HG03439 (cell line): ENCODE results near the gene ZC3H13.

Source experiments
- ATAC-seq: cut with Tn5 transposase; IDR thresholded peaks from one replicate; pipeline ENCODE4 v1.9.1; 2021; ENCODE audit warnings: mild to moderate bottlenecking, moderate library complexity; ENCODE audit not compliant: unreplicated experiment

Gene ZC3H13

DNA sequence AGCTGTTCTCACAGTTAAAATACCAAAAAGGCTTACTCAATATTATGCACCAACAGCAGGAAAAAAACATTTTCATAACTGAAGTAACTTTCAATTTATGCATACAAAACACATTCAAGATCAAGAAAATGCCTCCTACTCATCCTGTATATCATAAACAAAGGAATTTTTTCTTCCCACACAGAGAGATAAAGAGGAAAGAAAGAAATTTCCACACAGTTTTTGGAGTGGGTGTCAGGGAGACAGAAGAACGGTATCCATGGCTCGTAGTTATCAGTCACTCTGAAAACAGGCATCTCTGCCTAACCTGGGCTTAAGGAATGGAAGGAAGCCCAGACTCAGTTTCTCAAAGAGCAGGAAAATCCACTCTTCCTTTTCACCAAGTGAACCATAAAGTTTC lies 108.6 kb downstream of the ZC3H13 start:
- ATAC-seq = no peak

DNA sequence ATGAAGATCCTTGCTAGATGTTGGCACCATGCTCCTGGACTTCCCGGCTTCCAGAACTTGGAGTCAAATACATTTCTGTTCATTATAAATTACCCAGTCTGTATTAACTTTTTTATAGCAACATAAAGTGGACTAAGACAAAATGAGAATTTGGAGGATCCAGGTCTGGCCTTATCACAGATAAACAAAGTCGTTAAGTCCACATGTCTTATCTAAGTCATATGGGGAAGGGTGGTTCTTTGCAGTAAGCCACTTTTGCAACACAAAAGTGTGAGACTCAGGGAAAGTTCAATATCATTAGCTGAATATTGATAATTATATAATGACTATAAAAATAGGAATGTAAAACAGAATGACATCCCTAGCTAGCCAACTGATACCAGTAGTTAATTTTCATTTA lies 109.4 kb downstream of the ZC3H13 start:
- no peak for ATAC-seq

DNA sequence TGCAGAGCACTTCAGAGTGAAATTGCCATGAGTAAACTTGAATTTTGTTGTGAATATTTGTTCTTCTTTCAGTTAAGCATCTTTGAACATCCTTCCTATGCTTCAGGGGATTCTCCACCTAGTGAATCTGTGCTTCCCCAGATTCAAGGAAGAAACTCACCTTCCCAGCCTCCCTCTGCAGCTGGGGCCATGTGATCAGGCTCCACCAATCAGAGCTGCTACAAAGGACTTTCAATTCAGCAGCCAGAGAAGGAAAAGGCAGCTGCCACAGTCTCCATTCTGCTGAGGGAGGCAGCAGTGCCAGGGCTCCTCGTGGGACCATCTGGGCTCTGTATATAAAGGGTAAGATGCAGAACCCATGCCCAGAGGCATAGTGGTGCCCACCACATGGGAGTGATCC lies 111.3 kb downstream of the ZC3H13 start:
- no peak for ATAC-seq

DNA sequence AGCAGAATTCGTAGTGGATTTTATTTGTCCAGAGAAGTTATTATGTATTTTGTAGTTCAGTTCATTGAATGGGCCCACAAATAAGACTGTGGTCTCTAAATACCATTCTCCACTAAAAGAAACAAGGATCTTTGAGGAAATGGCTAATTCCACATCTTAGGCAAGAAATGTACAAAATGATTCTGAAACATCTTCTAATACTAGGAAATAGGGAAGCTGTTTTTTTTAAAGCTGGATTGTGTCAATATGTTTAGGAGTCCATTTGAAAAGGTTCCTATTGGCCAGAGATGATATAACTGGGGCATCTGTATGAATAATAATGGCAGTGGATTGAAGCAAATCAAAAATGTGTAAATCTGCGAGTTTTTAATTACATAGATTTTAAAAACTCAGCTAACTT lies 112.5 kb downstream of the ZC3H13 start:
- no peak for ATAC-seq

DNA sequence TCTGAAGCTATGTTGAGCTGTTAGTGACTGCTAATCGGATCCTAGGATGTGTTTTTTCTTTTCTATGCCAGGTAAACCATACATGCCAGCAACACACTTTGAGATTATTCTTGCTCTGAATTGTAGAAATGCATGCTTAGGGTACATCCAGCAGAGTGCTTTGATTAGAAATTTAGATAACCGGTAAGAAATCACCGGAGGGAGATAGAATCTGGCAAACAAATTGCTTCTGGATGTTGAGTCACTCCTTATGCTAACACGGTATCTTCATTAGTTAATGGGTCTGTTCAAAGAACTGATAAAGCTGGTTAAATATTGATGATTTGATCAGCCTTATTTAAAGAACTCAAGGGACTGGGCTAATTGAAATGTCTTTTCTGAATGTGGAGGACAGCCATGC lies 115.9 kb downstream of the ZC3H13 start:
- no peak for ATAC-seq

DNA sequence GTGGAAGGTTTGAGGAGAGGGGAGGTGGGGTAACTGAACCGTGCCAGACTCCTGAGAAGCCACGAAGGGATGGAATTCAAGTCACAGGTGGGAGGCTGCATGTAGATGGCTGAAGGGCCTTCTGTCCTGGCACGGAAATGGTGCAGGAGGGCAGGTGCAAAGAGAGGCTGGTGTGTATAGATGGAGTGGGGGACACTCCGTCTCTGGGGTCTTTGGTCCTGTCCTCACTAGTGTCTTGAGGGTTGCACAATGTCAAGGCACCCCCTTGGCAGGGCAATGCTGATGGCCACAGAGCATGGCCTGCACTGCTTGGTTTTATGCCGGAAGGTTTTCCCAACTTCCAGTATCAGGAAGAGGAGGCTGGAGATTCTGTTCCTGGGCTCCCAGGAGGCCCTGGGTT lies 118.3 kb downstream of the ZC3H13 start:
- no peak for ATAC-seq

DNA sequence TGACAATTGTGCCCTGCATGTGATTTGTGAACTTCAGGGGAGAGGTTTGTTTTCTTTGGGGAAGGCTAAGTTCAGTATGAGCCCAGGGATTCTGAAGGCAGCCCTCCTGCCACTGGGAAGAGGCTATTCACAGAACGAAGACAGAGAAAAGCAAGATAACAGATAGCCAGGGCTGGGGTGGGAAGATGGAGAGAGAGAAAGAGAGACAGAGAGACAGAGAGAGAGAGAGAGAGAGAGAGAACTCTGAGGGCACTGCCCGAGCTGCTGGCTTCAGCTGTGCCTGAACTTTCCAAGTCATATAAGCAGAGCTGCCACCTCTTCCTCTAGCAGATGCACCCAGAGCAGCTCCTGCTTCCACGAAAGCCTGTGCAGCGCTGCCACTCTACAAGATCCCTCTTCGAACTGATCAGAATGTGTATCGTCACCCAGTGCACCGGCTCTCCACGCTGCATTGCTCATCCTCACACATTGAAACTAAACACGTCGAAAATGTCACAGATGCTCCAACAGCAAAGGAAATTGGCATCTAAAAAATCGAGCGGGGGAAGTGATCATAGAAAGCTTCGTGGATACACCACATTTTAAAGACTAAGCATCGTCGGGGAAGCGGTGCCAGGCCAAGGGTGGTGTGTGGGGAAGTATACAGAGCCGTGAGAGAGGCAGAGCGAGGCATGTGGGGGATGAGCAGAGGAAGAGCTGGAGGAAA lies 119.2 kb downstream of the ZC3H13 start:
- ATAC-seq = no peak

DNA sequence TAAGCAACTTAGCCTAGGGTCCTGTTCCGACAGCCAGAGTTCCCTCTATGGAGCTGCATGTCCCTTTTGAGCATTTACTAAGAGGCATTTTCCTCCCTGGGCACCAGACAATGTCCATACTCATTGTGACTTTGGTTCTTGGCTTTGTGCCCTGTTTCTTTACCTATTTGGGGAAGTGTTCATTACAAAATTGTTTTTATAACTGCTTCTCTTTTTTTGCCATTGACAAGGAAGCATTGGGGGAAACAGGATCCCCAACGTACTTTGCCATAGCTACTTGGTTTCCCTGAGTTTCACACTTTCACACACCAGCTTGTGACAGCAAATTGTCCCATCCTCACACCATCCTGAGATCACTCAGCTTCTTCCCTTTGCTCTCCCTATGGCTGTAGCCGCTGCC lies 119.9 kb downstream of the ZC3H13 start:
- ATAC-seq = no peak

DNA sequence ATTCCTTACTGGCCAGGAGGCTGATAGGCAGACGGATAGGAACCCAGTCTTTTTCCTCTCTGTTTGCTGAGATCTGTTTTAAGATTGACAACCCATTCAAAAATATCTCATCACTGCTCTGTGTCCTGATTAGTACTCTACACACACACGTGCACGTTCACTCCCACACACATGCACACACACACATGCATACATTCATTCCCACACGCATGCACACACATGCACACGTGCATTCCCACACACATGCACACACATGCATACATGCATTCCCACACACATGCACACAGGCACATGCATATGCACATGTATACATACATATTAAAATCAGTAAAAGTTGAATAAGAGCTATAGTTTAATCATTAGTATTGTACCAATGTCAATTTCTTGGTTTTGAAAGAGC lies 120.4 kb downstream of the ZC3H13 start:
- no peak for ATAC-seq

DNA sequence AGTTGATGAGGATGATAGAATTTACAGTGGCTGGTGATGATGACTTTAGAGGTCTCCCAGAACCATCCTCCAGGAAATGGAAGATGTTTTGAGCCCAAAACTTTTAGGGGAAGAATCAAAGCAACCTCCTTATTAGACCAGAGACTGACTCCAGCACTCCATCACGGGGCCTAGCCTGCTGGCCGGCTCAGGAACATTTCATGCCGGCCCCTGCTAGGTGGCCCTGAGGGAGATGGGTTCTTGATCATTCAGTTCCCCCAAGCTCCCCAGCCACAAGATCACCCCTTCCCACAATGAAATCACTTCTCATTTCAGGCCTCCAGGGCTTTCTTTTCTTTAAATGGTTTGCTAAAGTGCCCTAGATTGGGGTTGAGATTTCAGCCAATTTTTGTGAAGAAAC lies 121.3 kb downstream of the ZC3H13 start:
- no peak for ATAC-seq

DNA sequence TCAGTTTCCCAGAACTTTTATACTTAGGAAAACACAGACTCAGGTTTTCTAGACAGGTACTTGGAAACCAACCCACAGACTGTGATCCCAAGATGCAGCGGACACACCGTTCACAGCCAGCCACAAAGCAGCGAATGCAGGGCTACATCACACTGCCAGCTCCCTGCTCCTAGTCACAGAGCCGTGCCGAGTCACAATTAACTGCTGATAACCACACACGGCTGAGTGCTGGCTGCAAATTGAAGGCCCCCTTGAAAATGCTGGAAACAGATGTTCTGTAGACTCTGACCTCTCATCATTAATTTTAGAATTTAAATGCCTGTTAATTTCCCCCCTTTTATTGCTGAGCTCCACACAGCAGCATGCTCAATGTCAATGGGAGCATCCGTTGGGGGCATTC lies 122.4 kb downstream of the ZC3H13 start:
- no peak for ATAC-seq

DNA sequence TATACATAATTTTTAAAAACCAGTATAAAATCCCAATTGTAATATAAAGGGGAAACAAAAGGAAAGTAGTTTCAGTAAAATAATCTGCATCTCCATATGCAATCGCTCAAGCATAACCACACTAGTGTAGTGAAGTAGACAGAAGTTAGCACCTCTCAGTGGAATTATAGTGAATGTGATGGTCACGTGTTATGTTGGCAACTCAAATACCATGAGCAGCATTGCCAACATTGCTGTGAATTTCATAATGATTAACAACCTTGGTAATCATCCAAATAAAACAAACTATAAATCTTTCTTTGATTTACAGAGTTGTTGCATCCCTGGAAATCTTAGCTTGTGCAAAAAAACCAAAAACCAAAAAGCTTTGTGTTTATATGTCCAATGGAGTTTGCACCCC lies 123.7 kb downstream of the ZC3H13 start:
- no peak for ATAC-seq

DNA sequence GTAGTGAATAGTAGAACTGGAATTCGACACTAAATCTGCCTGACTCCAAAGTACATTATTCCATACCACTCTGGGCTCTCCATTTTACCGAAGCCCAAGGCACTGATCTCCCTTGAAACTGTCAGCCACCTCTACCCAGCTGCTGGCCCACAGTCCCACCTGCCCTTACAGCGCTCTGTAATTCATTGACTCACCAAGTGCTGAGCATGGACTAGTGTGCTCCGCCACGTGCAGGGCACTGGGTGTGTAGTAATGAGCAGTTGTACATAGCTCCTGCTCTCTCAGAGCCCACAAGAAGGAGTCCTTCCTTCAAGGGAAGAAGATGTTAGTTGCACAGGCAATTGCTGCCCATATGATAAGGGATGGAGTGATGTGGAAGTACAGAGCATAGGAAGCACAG lies 124.4 kb downstream of the ZC3H13 start:
- no peak for ATAC-seq

DNA sequence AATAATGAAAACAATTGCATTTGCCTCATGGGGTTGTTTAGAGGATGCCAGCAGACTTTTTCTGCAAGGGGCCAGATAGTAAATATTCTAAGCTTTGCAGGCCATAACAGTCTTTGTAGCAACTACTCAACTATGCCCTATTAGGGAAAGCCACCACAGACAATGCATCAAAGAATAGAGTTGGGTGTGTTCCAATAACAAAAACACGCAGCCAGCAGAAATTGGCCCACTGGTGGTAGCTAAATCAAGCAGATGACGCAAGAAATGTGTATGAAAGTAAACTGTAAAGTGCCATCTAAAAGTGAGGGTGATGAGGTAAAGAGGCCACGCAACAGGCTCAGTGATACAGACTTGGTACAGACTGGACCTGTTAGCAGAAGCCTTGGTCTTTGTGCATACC lies 125.8 kb downstream of the ZC3H13 start:
- ATAC-seq = no peak

DNA sequence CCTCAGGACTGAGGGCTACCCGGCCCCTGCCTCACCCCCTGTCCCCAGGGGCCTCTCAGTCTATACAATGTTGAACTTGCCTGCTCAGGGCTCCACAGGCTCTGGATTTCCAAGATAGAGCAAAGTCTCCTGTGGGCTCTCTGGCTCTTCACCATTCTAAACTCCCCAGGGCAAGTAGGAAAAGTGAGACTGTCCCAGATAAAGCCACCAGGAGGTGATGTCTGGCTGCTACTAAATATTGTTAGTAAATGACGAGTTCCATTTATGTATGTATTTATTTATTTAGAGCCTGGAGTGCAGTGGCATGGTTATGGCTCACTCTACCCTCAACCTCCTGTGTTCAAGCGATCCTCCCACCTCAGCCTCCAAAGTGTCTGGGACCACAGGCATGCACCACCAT lies 127.4 kb downstream of the ZC3H13 start:
- ATAC-seq = no peak

DNA sequence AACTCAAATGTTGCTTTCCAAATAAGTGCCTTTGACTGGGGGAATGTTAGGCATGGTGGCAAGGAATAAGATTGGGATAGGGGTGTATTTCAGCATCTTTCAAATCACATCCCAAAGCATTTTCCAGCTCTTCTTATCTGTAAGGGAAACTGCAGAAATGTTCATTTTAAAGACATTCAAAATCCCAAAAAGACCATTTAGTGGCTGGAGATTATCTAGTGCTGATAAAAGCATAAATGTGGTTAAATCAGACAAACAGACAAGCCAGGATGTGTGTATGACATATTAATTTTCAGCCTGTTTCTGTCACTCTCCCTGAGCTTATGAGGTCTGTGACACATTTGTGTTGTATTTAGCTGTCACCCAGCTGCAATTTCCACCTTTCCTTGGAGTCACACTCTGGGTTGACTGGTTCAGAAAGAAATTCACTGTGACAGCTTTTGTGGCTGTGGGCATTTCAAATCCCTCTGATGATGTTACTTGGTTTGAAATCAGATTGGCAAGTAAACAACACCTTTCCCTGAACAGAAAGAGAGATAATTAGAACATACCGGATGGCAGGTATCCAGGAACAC lies 131.3 kb downstream of the ZC3H13 start:
- no peak for ATAC-seq

DNA sequence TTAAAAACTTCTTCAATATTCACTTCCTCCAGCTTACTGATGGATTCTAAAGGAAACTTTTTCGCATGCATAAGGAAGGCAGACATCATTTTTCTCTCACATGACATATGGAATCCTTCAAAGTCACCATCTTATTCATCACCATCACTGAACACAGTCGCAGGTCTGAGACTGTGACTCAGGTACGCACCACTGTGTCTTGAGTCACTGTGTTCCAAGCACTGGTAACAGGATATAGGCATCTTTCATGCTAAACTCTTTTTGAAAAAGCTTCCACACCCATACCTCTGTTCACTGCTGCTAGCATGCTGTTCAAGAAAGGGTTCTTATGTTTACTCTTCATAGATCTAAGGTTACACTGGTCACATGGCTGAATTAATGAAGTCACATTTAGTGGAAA lies 133.9 kb downstream of the ZC3H13 start:
- ATAC-seq = no peak

DNA sequence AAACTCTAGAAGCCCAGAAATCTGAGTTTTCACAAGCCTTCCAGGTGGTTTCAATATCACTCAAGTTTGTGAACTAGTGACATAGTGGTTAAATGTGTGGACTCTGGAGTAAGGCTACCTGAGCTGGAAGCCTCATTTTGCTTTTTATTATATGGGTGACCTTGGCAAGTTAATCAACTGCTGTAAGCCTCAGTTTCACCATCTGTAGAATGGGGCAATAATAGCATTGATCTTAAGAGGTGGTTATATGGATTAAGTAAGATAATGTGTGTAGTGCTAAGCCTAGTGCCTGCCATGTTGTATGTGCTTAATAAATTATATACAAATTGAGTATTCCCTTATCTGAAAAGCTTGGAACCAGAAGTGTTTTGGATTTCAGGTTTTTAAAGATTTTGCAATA lies 135.5 kb downstream of the ZC3H13 start:
- no peak for ATAC-seq

DNA sequence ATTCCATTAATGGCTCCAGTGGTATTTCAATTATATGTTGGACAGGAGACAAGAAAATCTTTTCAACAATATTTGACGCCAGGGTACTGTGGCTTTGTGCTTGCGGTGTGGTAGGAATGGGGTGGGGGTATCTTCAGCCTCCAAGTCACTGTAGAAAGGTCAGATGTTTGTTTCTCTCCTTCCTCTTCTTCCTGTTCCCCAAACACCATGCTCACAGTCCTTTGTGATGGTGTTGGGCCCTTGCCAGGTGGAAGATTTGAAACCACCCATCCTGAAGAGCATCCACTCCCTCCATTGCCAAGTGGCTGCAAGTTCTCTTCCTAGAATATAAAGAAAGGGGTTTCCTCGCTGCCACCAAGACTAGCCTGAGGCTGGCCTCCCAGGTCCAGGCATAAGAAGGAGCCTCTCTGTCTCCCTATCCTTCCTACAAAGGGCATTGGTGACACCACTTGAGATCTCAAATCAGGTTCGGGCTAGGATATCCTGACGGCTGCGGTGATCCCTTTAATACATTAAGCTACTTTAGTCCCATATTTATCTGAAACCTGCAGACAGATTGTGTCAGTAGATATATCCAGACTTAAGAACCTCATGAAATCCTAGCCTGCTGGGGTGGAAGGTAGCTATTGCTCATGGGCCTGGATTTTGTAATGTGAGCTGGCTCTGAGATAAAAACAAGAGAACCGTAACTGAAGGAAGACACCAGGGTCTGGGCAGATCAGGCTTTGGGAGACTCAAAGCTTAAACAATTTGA lies 136.7 kb downstream of the ZC3H13 start:
- no peak for ATAC-seq

DNA sequence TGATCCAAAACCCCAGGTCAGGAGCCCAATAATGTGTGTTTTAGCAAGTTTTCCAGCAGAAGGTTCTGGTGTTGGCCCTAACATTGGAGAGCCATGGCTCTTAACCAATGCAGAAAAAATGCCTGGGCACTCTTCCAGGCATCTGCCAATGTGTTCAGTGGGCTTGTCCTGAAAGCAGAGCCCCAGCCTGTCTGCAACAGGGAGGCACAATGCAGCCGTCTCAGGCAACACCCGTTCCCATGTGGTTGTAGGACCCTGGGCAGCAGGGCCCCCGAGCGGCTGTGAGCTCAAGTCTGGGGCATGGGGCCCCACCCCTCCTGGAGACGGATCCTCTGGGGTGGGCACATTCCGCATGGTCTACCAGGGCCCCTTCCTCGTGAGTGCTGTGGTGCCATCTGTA lies 142.9 kb downstream of the ZC3H13 start:
- ATAC-seq = no peak

DNA sequence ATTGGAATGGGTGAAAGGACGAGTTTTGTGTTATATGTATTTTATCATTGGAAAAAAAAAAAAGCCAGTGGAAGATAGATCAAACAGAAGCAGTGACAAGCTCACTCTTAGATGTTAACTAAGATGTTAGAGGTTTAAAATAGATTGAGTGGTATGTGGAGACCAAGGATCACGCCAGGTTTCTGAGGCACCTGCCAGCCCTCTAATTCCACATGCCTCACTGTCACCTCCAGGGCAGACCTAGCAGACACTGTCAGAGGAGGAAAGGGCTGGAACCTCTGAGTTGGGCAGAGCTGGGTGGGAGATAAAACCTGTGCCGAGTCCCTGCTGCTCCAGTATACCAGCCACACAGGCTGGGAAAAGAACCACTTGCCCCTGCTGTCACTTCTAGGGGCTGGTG lies 143.5 kb downstream of the ZC3H13 start:
- no peak for ATAC-seq

DNA sequence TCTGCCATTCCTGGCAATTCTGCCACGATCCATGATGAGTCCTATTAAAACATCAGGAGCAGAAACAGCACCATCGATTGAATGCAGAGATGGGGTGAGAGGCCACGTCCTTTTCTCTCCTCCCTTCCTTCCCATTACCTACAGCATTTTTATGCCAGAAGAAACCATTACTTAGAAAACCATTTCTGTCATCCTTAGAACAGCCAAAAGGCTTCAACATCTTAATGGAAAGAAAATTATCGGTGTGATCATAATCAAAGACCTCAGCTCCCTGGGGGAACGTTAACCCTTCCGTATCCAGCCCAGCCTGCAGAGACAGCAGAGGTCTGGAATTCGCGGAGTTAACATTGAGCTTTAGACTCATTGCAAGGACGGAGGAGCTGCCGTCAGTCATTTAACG lies 145.0 kb downstream of the ZC3H13 start:
- ATAC-seq = no peak
